IMR-90 (cell line): ENCODE measurements around the gene MTMR3. TPM values are rescaled to one million over a fixed set of nuclear protein-coding genes. Genes with fewer than 3 reads are reported as not detected.

ENCODE experiments used
- ATAC-seq: fragments of 200-7000 bp; cut with Tn5 transposase; 2 replicates; pipeline ENCODE4 v1.9.1; 2020; ENCODE audit warnings: low read depth, mild to moderate bottlenecking, moderate library complexity
- BruUV-seq: library from RNA; stranded (reverse); fragments of 400-500 nt; replicated peaks from 2 replicates; lab custom pipeline; 2021; lab: Mats Ljungman, UMichigan
- CTCF ChIA-PET: fragments of 300-600 bp; formaldehyde crosslinking; extraction: SDS; loops from one replicate; lab custom pipeline; 2021; ENCODE audit warnings: antibody characterized with exemption; lab: Yijun Ruan, JAX
- POLR2A ChIA-PET: fragments of 300-600 bp; sonication (Branson Sonifier 250); formaldehyde crosslinking; loops from one replicate; lab custom pipeline; 2022; ENCODE audit warnings: antibody characterized with exemption; ENCODE audit not compliant: unreplicated experiment; lab: Charles Lee
- DNase-seq: peaks from one replicate; pipeline ENCODE4 v3.0.0; 2013
- H2AFZ ChIP-seq: replicated peaks from 2 replicates; pipeline ENCODE3; 2013; ENCODE audit warnings: low read length, mild to moderate bottlenecking; ENCODE audit not compliant: poor library complexity
- H2AK5ac ChIP-seq: 2 replicates; pipeline ENCODE4 v1.6.1; 2013; ENCODE audit warnings: low read depth, low read length, inconsistent platforms
- H2AK9ac ChIP-seq: replicated peaks from 2 replicates; pipeline ENCODE3; 2013; ENCODE audit warnings: mild to moderate bottlenecking, low read depth, low read length, moderate library complexity; ENCODE audit not compliant: poor library complexity
- H2BK120ac ChIP-seq: 2 replicates; pipeline ENCODE4 v1.6.1; 2013; ENCODE audit warnings: low read depth, low read length, inconsistent platforms
- H2BK15ac ChIP-seq: 3 replicates; pipeline ENCODE4 v1.6.1; 2013; ENCODE audit warnings: low read depth, low read length, inconsistent platforms
- H2BK20ac ChIP-seq: 2 replicates; pipeline ENCODE4 v1.6.1; 2013; ENCODE audit warnings: low read depth, mild to moderate bottlenecking, inconsistent platforms, low read length, moderate library complexity
- H2BK5ac ChIP-seq: 2 replicates; pipeline ENCODE4 v1.6.1; 2013; ENCODE audit warnings: mild to moderate bottlenecking, low read depth, low read length, inconsistent platforms; ENCODE audit not compliant: poor library complexity, severe bottlenecking
- H3K14ac ChIP-seq: replicated peaks from 2 replicates; pipeline ENCODE4 v1.6.1; 2013; ENCODE audit warnings: low read depth, low read length, inconsistent platforms
- H3K18ac ChIP-seq: 2 replicates; pipeline ENCODE4 v1.6.1; 2013; ENCODE audit warnings: low read depth, low read length, control low read depth
- H3K23ac ChIP-seq: 2 replicates; pipeline ENCODE4 v1.6.1; 2013; ENCODE audit warnings: low read depth, low read length, inconsistent platforms
- H3K27ac ChIP-seq: 2 replicates; pipeline ENCODE4 v1.5.1; 2013; ENCODE audit warnings: mild to moderate bottlenecking, control low read depth, low read length; ENCODE audit not compliant: insufficient read depth
- H3K27me3 ChIP-seq: 2 replicates; pipeline ENCODE4 v1.6.1; 2013; ENCODE audit warnings: low read length; ENCODE audit not compliant: control insufficient read depth, insufficient read depth
- H3K36me3 ChIP-seq: 2 replicates; pipeline ENCODE4 v1.6.1; 2013; ENCODE audit warnings: low read length, mixed read lengths; ENCODE audit not compliant: control insufficient read depth, insufficient read depth
- H3K4ac ChIP-seq: 2 replicates; pipeline ENCODE4 v1.6.1; 2013; ENCODE audit warnings: low read depth, low read length, inconsistent platforms
- H3K4me1 ChIP-seq: 2 replicates; pipeline ENCODE4 v1.6.1; 2013; ENCODE audit warnings: low read length, mixed read lengths; ENCODE audit not compliant: control insufficient read depth, insufficient read depth
- H3K4me2 ChIP-seq: 2 replicates; pipeline ENCODE4 v1.6.1; 2013; ENCODE audit warnings: low read depth, mild to moderate bottlenecking, control low read depth, low read length, moderate library complexity
- H3K4me3 ChIP-seq: 2 replicates; pipeline ENCODE4 v1.5.1; 2013; ENCODE audit warnings: low read depth, mild to moderate bottlenecking, control low read depth, low read length, moderate library complexity; ENCODE audit not compliant: insufficient read depth
- H3K56ac ChIP-seq: 2 replicates; pipeline ENCODE4 v1.6.1; 2013; ENCODE audit warnings: low read length, inconsistent platforms; ENCODE audit not compliant: insufficient read depth; ENCODE audit errors: extremely low read depth
- H3K79me1 ChIP-seq, 2 experiments: 2 replicates each; pipeline ENCODE4 v1.6.1; 2013; ENCODE audit warnings: low read length in 2 of 2, inconsistent platforms in 1 of 2, low read depth in 1 of 2
- H3K9ac ChIP-seq: 2 replicates; pipeline ENCODE4 v1.6.1; 2013; ENCODE audit warnings: low read depth, low read length, control low read depth
- H3K9me1 ChIP-seq: 2 replicates; pipeline ENCODE4 v1.6.1; 2013; ENCODE audit warnings: low read length, inconsistent platforms; ENCODE audit not compliant: insufficient read depth
- H3K9me3 ChIP-seq: 2 replicates; pipeline ENCODE4 v1.6.1; 2013; ENCODE audit warnings: low read length; ENCODE audit not compliant: control insufficient read depth, insufficient read depth
- H4K20me1 ChIP-seq: 2 replicates; pipeline ENCODE4 v1.6.1; 2013; ENCODE audit warnings: low read length, inconsistent platforms; ENCODE audit not compliant: insufficient read depth
- H4K5ac ChIP-seq: 2 replicates; pipeline ENCODE4 v1.6.1; 2013; ENCODE audit warnings: mild to moderate bottlenecking, low read depth, low read length, control low read depth
- H4K8ac ChIP-seq, 2 experiments: 2 replicates each; pipeline ENCODE4 v1.6.1; 2013; ENCODE audit warnings: low read depth in 2 of 2, low read length in 2 of 2, control low read depth in 1 of 2, inconsistent platforms in 1 of 2
- H4K91ac ChIP-seq: 2 replicates; pipeline ENCODE4 v1.6.1; 2013; ENCODE audit warnings: low read depth, low read length, inconsistent platforms; ENCODE audit not compliant: insufficient read depth
- BHLHE40 ChIP-seq: fragments of 150-350 bp; IDR thresholded peaks from 2 replicates; pipeline ENCODE4 v1.6.1; 2016; ENCODE audit warnings: mild to moderate bottlenecking, low read depth, low read length
- CEBPB ChIP-seq: IDR thresholded peaks from 2 replicates; pipeline ENCODE4 v1.6.1; 2012; ENCODE audit warnings: low read depth, low read length, improper control_type of control experiment
- CHD1 ChIP-seq: IDR thresholded peaks from 2 replicates; pipeline ENCODE4 v1.6.1; 2012; ENCODE audit warnings: low read depth, low read length, improper control_type of control experiment
- CTCF ChIP-seq: conservative IDR thresholded peaks from 2 replicates; pipeline ENCODE4 v1.5.1; 2012; ENCODE audit warnings: mild to moderate bottlenecking, low read depth, low read length, improper control_type of control experiment
- FOS ChIP-seq: fragments of 150-350 bp; IDR thresholded peaks from 2 replicates; pipeline ENCODE4 v1.6.1; 2016; ENCODE audit warnings: low read depth, low read length
- MAFK ChIP-seq: IDR thresholded peaks from 2 replicates; pipeline ENCODE4 v1.6.1; 2012; ENCODE audit warnings: low read depth, low read length, improper control_type of control experiment
- MAZ ChIP-seq: IDR thresholded peaks from 2 replicates; pipeline ENCODE4 v1.6.1; 2012; ENCODE audit warnings: low read depth, mild to moderate bottlenecking, low read length, improper control_type of control experiment, moderate library complexity, borderline replicate concordance
- MXI1 ChIP-seq: IDR thresholded peaks from 2 replicates; pipeline ENCODE4 v1.6.1; 2012; ENCODE audit warnings: low read depth, mild to moderate bottlenecking, low read length, moderate library complexity, borderline replicate concordance
- NFE2L2 ChIP-seq: fragments of 150-350 bp; IDR thresholded peaks from 2 replicates; pipeline ENCODE4 v1.6.1; 2016; ENCODE audit warnings: low read depth, mild to moderate bottlenecking, low read length
- POLR2A ChIP-seq: IDR thresholded peaks from 2 replicates; pipeline ENCODE4 v1.6.1; 2012; ENCODE audit warnings: mild to moderate bottlenecking, low read depth, low read length
- RAD21 ChIP-seq: IDR thresholded peaks from 2 replicates; pipeline ENCODE4 v1.6.1; 2012; ENCODE audit warnings: low read length, improper control_type of control experiment
- RCOR1 ChIP-seq: IDR thresholded peaks from 2 replicates; pipeline ENCODE4 v1.6.1; 2012; ENCODE audit warnings: mild to moderate bottlenecking, low read length, improper control_type of control experiment; ENCODE audit not compliant: insufficient replicate concordance
- RFX5 ChIP-seq: IDR thresholded peaks from 2 replicates; pipeline ENCODE4 v1.8.0; 2012; ENCODE audit warnings: low read depth, mild to moderate bottlenecking, low read length, moderate library complexity
- SMC3 ChIP-seq: fragments of 150-350 bp; IDR thresholded peaks from 2 replicates; pipeline ENCODE4 v1.6.1; 2016; ENCODE audit warnings: low read depth, mild to moderate bottlenecking, antibody characterized with exemption, low read length, moderate library complexity
- whole genome bisulfite sequencing, 2 experiments: methylation state at CpG; one replicate each; pipeline versions ENCODE4 v1.1.5 to v1.1.7; 2013; ENCODE audit warnings: missing lambda C conversion rate in 2 of 2; ENCODE audit not compliant: insufficient read length in 1 of 2; ENCODE audit errors: extremely low coverage in 2 of 2; 5-methylcytosine and 5-hydroxymethylcytosine counted together
- dilution Hi-C: fragments of 300-500 bp; cut with HindIII; formaldehyde crosslinking; loops from one replicate; pipeline ENCODE4 v1.14.3; 2018; ENCODE audit warnings: low sequenced_read_pairs; ENCODE audit not compliant: unreplicated experiment
- in situ Hi-C: fragments of 300-500 bp; cut with MboI; formaldehyde crosslinking; loops from 3 replicates; pipeline ENCODE4 v1.14.3; 2019; ENCODE audit warnings: low sequenced_read_pairs, inconsistent platforms, mixed read lengths
- intact Hi-C: fragments of 100-400 bp; cut with micrococcal nuclease; formaldehyde crosslinking; loops from 2 replicates; pipeline ENCODE4 v1.10.0; 2022
- polyA plus RNA-seq, 3 experiments: library from polyadenylated mRNA; depleted of rRNA; stranded (reverse); fragments of >200 nt; gene quantifications; 2 replicates each; pipeline ENCODE4 v1.2.3, GENCODE V29; 2012; ENCODE audit warnings: low replicate concordance in 1 of 3
- total RNA-seq: library from RNA; depleted of rRNA; stranded (reverse); fragments of >200 nt; gene quantifications from 2 replicates; pipeline ENCODE4 v1.2.3, GENCODE V29; 2012
- TF ChIP-seq, protein P1 (sequence below): fragments of 150-350 bp; IDR thresholded peaks from 2 replicates; pipeline ENCODE4 v1.6.1; 2017; ENCODE audit warnings: mild to moderate bottlenecking, antibody characterized with exemption, low read length, low read depth
- TF ChIP-seq, protein P2 (sequence below): fragments of 150-350 bp; IDR thresholded peaks from 2 replicates; pipeline ENCODE4 v1.6.1; 2016; ENCODE audit warnings: low read depth, mild to moderate bottlenecking, low read length, moderate library complexity, borderline replicate concordance

The MTMR3 gene
- total and polyA plus RNA-seq, 2 of the 4 experiments (the other 2 are of a cell fraction), result 21.3 to 29.4 TPM

DNA sequence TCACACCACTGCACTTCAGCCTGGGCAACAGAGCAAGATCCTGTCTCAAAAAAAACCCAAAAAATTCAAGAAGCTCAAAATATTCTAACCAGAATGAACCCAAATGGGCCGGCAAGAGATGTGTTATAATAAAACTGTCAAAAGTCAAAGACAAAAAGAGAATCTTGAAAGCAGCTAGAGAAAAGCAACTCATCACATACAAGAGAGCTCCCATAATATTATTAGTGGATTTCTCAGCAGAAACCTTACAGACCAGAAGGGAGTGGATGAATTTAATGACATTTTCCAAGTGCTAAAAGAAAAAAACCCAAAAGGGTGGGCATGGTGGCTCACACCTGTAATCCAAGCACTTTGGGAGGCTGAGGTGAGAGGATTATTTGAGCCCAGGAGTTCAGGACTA lies 174.4 kb downstream of the MTMR3 start:
- POLR2A ChIA-PET, result no interaction called here
- WGBS, 2 experiments, result no CpG with 5 or more reads among the region's 1 CpG
- dilution Hi-C loops, result no loop called here

More for the DNA sequence above, 174.4 kb downstream of the MTMR3 start:
- Histone ChIP-seq H2AK5ac (no peak overlapping the region), H3K4me1 (no peaks in the 10 kb centered on the region), H4K91ac (no peak overlapping the region), H3K18ac (no peak overlapping the region), H3K4me3 (no peak overlapping the region), H2BK5ac (no peak overlapping the region), H4K20me1 (no peaks in the 10 kb centered on the region), H2AFZ (no peak overlapping the region), H3K4me2 (no peak overlapping the region), H4K5ac (no peak overlapping the region), H2BK20ac (no peak overlapping the region), H3K23ac (no peak overlapping the region), H3K27me3 (no peaks in the 10 kb centered on the region), H4K8ac (no peak overlapping the region), H3K79me1 (no peaks in the 10 kb centered on the region), H2BK15ac (no peak overlapping the region), H3K56ac (no peak overlapping the region), H3K4ac (no peak overlapping the region), H3K14ac (no peak overlapping the region), H3K9me3 (0 out of 2 replicates have a peak, but pooled peaks cover 3% of the 10 kb centered on the region), H3K9ac (no peak overlapping the region), H3K36me3 (no peaks in the 10 kb centered on the region), H2AK9ac (no peak overlapping the region), H3K27ac (no peak overlapping the region), H2BK120ac (no peak overlapping the region), H3K9me1 (no peaks in the 10 kb centered on the region)
- TF ChIP-seq, protein P1, sequence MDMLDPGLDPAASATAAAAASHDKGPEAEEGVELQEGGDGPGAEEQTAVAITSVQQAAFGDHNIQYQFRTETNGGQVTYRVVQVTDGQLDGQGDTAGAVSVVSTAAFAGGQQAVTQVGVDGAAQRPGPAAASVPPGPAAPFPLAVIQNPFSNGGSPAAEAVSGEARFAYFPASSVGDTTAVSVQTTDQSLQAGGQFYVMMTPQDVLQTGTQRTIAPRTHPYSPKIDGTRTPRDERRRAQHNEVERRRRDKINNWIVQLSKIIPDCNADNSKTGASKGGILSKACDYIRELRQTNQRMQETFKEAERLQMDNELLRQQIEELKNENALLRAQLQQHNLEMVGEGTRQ, result no peak
- TF ChIP-seq BHLHE40, result no peak
- TF ChIP-seq MAFK, result no peak
- TF ChIP-seq, protein P2, sequence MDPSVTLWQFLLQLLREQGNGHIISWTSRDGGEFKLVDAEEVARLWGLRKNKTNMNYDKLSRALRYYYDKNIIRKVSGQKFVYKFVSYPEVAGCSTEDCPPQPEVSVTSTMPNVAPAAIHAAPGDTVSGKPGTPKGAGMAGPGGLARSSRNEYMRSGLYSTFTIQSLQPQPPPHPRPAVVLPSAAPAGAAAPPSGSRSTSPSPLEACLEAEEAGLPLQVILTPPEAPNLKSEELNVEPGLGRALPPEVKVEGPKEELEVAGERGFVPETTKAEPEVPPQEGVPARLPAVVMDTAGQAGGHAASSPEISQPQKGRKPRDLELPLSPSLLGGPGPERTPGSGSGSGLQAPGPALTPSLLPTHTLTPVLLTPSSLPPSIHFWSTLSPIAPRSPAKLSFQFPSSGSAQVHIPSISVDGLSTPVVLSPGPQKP, result no peak
- no peak for TF ChIP-seq RCOR1
- no peak for TF ChIP-seq NFE2L2
- no peak for TF ChIP-seq MAZ
- no peak for TF ChIP-seq SMC3
- TF ChIP-seq POLR2A, result no peak
- no peak for TF ChIP-seq FOS
- no peak for TF ChIP-seq MXI1
- no peak for TF ChIP-seq RFX5
- TF ChIP-seq CHD1, result no peak
- no peak for TF ChIP-seq CEBPB
- no peak for TF ChIP-seq RAD21
- no peak for TF ChIP-seq CTCF
- in situ Hi-C loops, result no loop called here
- intact Hi-C loops, result no loop called here
- CTCF ChIA-PET, result no interaction called here
- ATAC-seq (no peak), DNase-seq (no peak)
- BruUV-seq, result no TSS peak
